KMS-11 (cell line): ENCODE measurements around the gene GPR132.
"Not testable (repeated sequence)": the region's sequence is repeated elsewhere in the genome, so short reads cannot be mapped to it uniquely, and the experiment has no call there.

Source experiments
- H2AFZ ChIP-seq: fragments of 200-600 bp; sonication (generic); 2 replicates; pipeline ENCODE4 v1.6.1; 2016; ENCODE audit warnings: antibody characterized with exemption, mixed run types, low read depth
- H3K27ac ChIP-seq: fragments of 200-600 bp; sonication (generic); 2 replicates; pipeline ENCODE4 v1.6.1; 2016; ENCODE audit warnings: mild to moderate bottlenecking, mixed run types
- H3K27me3 ChIP-seq: fragments of 200-600 bp; sonication (generic); 2 replicates; pipeline ENCODE4 v1.6.1; 2017; ENCODE audit warnings: mild to moderate bottlenecking, low read depth, mixed run types, moderate library complexity; ENCODE audit not compliant: insufficient read depth
- H3K36me3 ChIP-seq: fragments of 200-600 bp; sonication (generic); 2 replicates; pipeline ENCODE4 v1.6.1; 2017; ENCODE audit warnings: mild to moderate bottlenecking, mixed run types; ENCODE audit not compliant: insufficient read depth
- H3K4me1 ChIP-seq: fragments of 200-600 bp; sonication (generic); 2 replicates; pipeline ENCODE4 v1.6.1; 2016; ENCODE audit warnings: mild to moderate bottlenecking, low read depth, mixed run types; ENCODE audit not compliant: poor library complexity, severe bottlenecking
- H3K4me2 ChIP-seq: fragments of 200-600 bp; sonication (generic); 2 replicates; pipeline ENCODE4 v1.7.0; 2016; ENCODE audit warnings: mild to moderate bottlenecking, mixed run types
- H3K4me3 ChIP-seq: fragments of 200-600 bp; sonication (generic); IDR thresholded peaks from 2 replicates; pipeline ENCODE4 v1.6.1; 2017; ENCODE audit warnings: low read depth, low read length, mixed read lengths; ENCODE audit not compliant: insufficient read depth
- H3K79me2 ChIP-seq: fragments of 200-600 bp; sonication (generic); 2 replicates; pipeline ENCODE4 v1.6.1; 2016; ENCODE audit warnings: low read depth, mixed run types; ENCODE audit not compliant: insufficient read depth
- H3K9ac ChIP-seq: fragments of 200-600 bp; sonication (generic); 2 replicates; pipeline ENCODE4 v1.6.1; 2016; ENCODE audit warnings: mild to moderate bottlenecking, mixed run types
- H4K20me1 ChIP-seq: fragments of 200-600 bp; sonication (generic); 2 replicates; pipeline ENCODE4 v1.6.1; 2016; ENCODE audit warnings: mild to moderate bottlenecking, mixed run types; ENCODE audit not compliant: insufficient read depth
- CTCF ChIP-seq: fragments of 200-600 bp; sonication (generic); conservative IDR thresholded peaks from 2 replicates; pipeline ENCODE4 v1.6.1; 2017; ENCODE audit warnings: low read depth, mild to moderate bottlenecking, antibody characterized with exemption, low read length, moderate library complexity, mixed read lengths

GPR132 gene

DNA sequence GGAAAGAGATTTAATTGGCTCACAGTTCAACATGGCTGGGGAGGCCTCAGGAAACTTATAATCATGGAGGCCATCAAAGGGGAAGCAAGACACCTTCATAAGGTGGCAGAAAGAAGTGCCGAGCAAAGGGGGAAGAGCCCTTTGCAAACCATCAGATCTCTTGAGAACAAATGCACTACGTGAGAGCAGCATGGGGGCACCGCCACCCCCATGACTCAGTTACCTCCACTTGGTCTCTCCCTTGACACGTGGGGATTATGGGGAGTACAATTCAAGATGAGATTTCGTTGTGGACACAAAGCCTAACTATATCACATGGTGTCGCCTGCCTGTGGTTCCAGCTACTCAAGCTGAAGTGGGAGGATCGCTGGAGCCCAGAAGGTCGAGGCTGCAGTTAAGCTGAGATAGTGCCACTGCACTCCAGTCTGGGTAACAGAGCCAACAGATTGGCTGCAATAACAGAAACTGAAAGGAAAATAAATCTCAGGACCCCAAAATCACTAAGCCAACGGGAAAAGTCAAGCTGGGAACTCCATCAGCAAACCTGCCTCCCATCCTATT is 34.3 kb downstream of the GPR132 start:
- Histone ChIP-seq H3K9ac (no peak overlapping the region), H3K4me1 (peaks cover 9% of the 10 kb centered on the region), H2AFZ (no peak overlapping the region), H4K20me1 (no peaks in the 10 kb centered on the region), H3K4me2 (no peak overlapping the region), H3K79me2 (no peaks in the 10 kb centered on the region), H3K36me3 (no peaks in the 10 kb centered on the region), H3K27ac (no peak overlapping the region), H3K27me3 (no peaks in the 10 kb centered on the region), H3K4me3 (no peak overlapping the region)
- no peak for TF ChIP-seq CTCF

DNA sequence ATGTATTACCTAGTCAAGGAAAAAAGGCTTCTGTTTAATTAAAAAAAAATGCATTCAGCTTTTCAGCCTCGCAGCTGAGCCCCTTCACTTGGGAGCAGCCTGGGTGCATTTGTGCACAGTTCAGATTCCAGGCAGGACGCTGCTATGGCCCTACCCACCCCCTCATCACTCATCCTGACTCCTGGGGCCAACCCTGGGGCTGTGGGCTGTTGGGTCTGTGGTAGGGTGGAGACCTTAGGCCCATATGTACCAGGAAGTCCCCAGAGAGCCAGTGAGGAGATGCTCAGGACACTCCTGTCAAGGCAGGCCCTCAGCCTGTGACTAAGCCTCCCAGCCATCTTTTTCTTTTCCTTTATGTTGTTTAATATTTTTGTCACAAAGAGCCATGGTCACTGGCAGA is 35.0 kb downstream of the GPR132 start:
- H3K4me2 ChIP-seq: no peak overlapping the region
- no peak overlapping the region for H3K4me3 ChIP-seq
- no peak overlapping the region for H3K27ac ChIP-seq
- TF ChIP-seq CTCF: no peak
- peaks cover 9% of the 10 kb centered on the region for H3K4me1 ChIP-seq
- no peak overlapping the region for H3K9ac ChIP-seq
- no peaks in the 10 kb centered on the region for H3K79me2 ChIP-seq
- no peak overlapping the region for H2AFZ ChIP-seq
- H4K20me1 ChIP-seq: no peaks in the 10 kb centered on the region
- H3K36me3 ChIP-seq: no peaks in the 10 kb centered on the region
- H3K27me3 ChIP-seq: no peaks in the 10 kb centered on the region

- no peak overlapping the region for H3K4me2 ChIP-seq
- no peak overlapping the region for H2AFZ ChIP-seq
- no peak overlapping the region for H3K27ac ChIP-seq
- peaks cover 9% of the 10 kb centered on the region for H3K4me1 ChIP-seq
- no peak overlapping the region for H3K9ac ChIP-seq
- H3K27me3 ChIP-seq: no peaks in the 10 kb centered on the region
- no peaks in the 10 kb centered on the region for H4K20me1 ChIP-seq
- TF ChIP-seq CTCF: no peak
- no peaks in the 10 kb centered on the region for H3K79me2 ChIP-seq
- H3K4me3 ChIP-seq: no peak overlapping the region
- no peaks in the 10 kb centered on the region for H3K36me3 ChIP-seq
Measured at GRCh38 chr14:105029402-105029801, 35.8 kb downstream of the GPR132 start.

GRCh38 chr14:105028251-105028927 is 36.8 kb downstream of the GPR132 start:
- H3K4me2 ChIP-seq: no peak overlapping the region
- no peak overlapping the region for H3K27ac ChIP-seq
- H4K20me1 ChIP-seq: no peaks in the 10 kb centered on the region
- no peaks in the 10 kb centered on the region for H3K79me2 ChIP-seq
- H3K27me3 ChIP-seq: no peaks in the 10 kb centered on the region
- H3K36me3 ChIP-seq: no peaks in the 10 kb centered on the region
- no peak overlapping the region for H3K4me3 ChIP-seq
- no peak for TF ChIP-seq CTCF
- H3K4me1 ChIP-seq: peaks cover 9% of the 10 kb centered on the region
- no peak overlapping the region for H3K9ac ChIP-seq
- H2AFZ ChIP-seq: no peak overlapping the region

DNA sequence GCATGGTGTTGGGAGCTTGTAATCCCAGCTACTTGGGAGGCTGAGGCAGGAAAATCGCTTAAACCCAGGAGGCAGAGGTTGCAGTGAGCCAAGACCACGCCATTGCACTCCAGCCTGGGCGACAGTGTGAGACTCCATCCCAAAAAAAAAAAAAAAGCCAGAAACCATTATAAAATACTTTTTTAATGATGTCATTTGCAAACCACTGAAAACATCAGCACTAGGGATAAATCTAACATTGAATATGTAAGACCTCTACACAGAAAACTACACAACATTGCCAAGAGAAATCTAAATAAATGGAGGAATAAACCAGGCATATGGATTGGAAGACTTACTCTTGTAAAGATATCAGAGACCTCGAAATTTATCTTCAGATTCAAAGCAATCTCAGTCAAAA is 37.5 kb downstream of the GPR132 start:
- H3K36me3 ChIP-seq, H3K27ac ChIP-seq, H3K4me1 ChIP-seq, H2AFZ ChIP-seq, H3K27me3 ChIP-seq, H3K4me2 ChIP-seq, H3K9ac ChIP-seq, H3K79me2 ChIP-seq, H3K4me3 ChIP-seq, H4K20me1 ChIP-seq: not testable (repeated sequence)
